WTC11 (cell line): ENCODE data around the gene MAPK8IP1. TPM values are rescaled to one million over a fixed set of nuclear protein-coding genes. Genes with fewer than 3 reads are reported as not detected.

ENCODE experiments used
- ATAC-seq: fragments of 200-7000 bp; cut with Tn5 transposase; 2 replicates; pipeline ENCODE4 v1.10.0; 2021; ENCODE audit warnings: mild to moderate bottlenecking, moderate library complexity
- CTCF ChIA-PET: fragments of 300-600 bp; sonication (Branson Sonifier 250); formaldehyde crosslinking; loops from one replicate; lab custom pipeline; 2021; ENCODE audit warnings: antibody characterized with exemption; lab: Charles Lee
- POLR2A ChIA-PET: fragments of 350-600 bp; sonication (Branson Sonifier 250); formaldehyde crosslinking; loops from one replicate; lab custom pipeline; 2021; ENCODE audit warnings: antibody characterized with exemption; lab: Charles Lee
- DNase-seq: peaks from one replicate; pipeline ENCODE4 v3.0.0; 2021; ENCODE audit warnings: low spot score
- H3K27ac Mint-ChIP-seq: 2 replicates; pipeline ENCODE4 v1.8.0; 2021; ENCODE audit warnings: mixed read lengths
- H3K27me3 Mint-ChIP-seq: 2 replicates; pipeline ENCODE4 v1.8.0; 2021; ENCODE audit warnings: low read depth, mild to moderate bottlenecking, moderate library complexity, mixed read lengths
- H3K36me3 Mint-ChIP-seq: 2 replicates; pipeline ENCODE4 v1.8.0; 2021; ENCODE audit warnings: mixed read lengths
- H3K4me1 Mint-ChIP-seq: 2 replicates; pipeline ENCODE4 v1.8.0; 2022; ENCODE audit warnings: mixed read lengths
- H3K4me3 Mint-ChIP-seq: 2 replicates; pipeline ENCODE4 v1.8.0; 2021; ENCODE audit warnings: mild to moderate bottlenecking, moderate library complexity, mixed read lengths
- H3K9me3 Mint-ChIP-seq: 2 replicates; pipeline ENCODE4 v1.8.0; 2021; ENCODE audit warnings: mixed read lengths
- ARID4B ChIP-seq: sonication (generic); formaldehyde crosslinking; IDR thresholded peaks from 2 replicates; pipeline ENCODE4 v1.8.0; 2023; ENCODE audit warnings: missing genetic modification reagents, mild to moderate bottlenecking, borderline replicate concordance
- ATF3 ChIP-seq: sonication (generic); formaldehyde crosslinking; conservative IDR thresholded peaks from 2 replicates; pipeline ENCODE4 v1.8.1; 2022; ENCODE audit warnings: mild to moderate bottlenecking, missing genetic modification reagents
- E2F4 ChIP-seq: sonication (generic); formaldehyde crosslinking; IDR thresholded peaks from 2 replicates; pipeline ENCODE4 v1.8.1; 2022; ENCODE audit warnings: low read depth, mild to moderate bottlenecking, moderate library complexity, missing genetic modification reagents, borderline replicate concordance
- ESRRA ChIP-seq: sonication (generic); formaldehyde crosslinking; IDR thresholded peaks from 2 replicates; pipeline ENCODE4 v1.8.1; 2022; ENCODE audit warnings: mild to moderate bottlenecking, missing genetic modification reagents, borderline replicate concordance
- GRHL2 ChIP-seq: fragments of 250-450 bp; sonication (Bioruptor Pico); IDR thresholded peaks from 2 replicates; pipeline ENCODE4 v1.8.0; 2022; ENCODE audit warnings: mild to moderate bottlenecking, moderate library complexity; ENCODE audit not compliant: insufficient replicate concordance, severe bottlenecking
- HMGXB4 ChIP-seq: sonication (generic); formaldehyde crosslinking; IDR thresholded peaks from 2 replicates; pipeline ENCODE4 v1.8.1; 2023; ENCODE audit warnings: mild to moderate bottlenecking, moderate library complexity, missing genetic modification reagents
- NFATC4 ChIP-seq: fragments of 250-450 bp; sonication (Bioruptor Pico); IDR thresholded peaks from 2 replicates; pipeline ENCODE4 v1.9.0; 2021; ENCODE audit warnings: mild to moderate bottlenecking
- NR1H2 ChIP-seq: sonication (generic); formaldehyde crosslinking; IDR thresholded peaks from 2 replicates; pipeline ENCODE4 v1.9.0; 2021; ENCODE audit warnings: mild to moderate bottlenecking, moderate library complexity, missing genetic modification reagents
- STAT6 ChIP-seq: sonication (generic); formaldehyde crosslinking; conservative IDR thresholded peaks from 2 replicates; pipeline ENCODE4 v1.8.1; 2023; ENCODE audit warnings: mild to moderate bottlenecking, low read depth, missing genetic modification reagents, moderate library complexity
- TEAD1 ChIP-seq: sonication (generic); formaldehyde crosslinking; IDR thresholded peaks from 2 replicates; pipeline ENCODE4 v1.8.0; 2022; ENCODE audit warnings: mild to moderate bottlenecking, missing genetic modification reagents
- TEAD4 ChIP-seq: sonication (generic); formaldehyde crosslinking; IDR thresholded peaks from 2 replicates; pipeline ENCODE4 v1.8.0; 2022; ENCODE audit warnings: mild to moderate bottlenecking, missing genetic modification reagents
- ZMAT4 ChIP-seq: fragments of 250-450 bp; sonication (Bioruptor Pico); IDR thresholded peaks from 2 replicates; pipeline ENCODE4 v1.9.0; 2021; ENCODE audit warnings: mild to moderate bottlenecking
- ZSCAN18 ChIP-seq: fragments of 250-450 bp; sonication (Bioruptor Pico); IDR thresholded peaks from 2 replicates; pipeline ENCODE4 v2.1.2; 2022; ENCODE audit warnings: mild to moderate bottlenecking, moderate library complexity
- total RNA-seq: library from RNA; stranded (reverse); gene quantifications from 3 replicates; pipeline ENCODE4 v1.2.3, GENCODE V29; 2021

Gene MAPK8IP1
- total RNA-seq, 1 experiment from 2014 or later = 34.1 TPM

GRCh38 chr11:45906965-45907611 is 21.6 kb downstream of the MAPK8IP1 start, which contains the start of gene FREY1:
Gene FREY1 (minus strand): TSS chr11:45907271. CDS start chr11:45907245, 26 bp downstream.
- Mint-ChIP-seq H3K27ac (peak within 1 kb of the TSS; percentile 67), H3K4me1 (no peaks in the 10 kb centered on the region; the same call in 1 of the 2 replicates), H3K9me3 (no peaks in the 10 kb centered on the region), H3K36me3 (0 out of 2 replicates have a peak, but pooled peaks cover 3% of the 10 kb centered on the region), H3K4me3 (no peak within 1 kb of the TSS), H3K27me3 (no peaks in the 10 kb centered on the region)
- POLR2A ChIA-PET = interaction anchor here (0.7 to 1.0 kb wide), 2 partner anchors 16 to 42 kb away, joined by 3 to 4 read pairs; no protein-coding TSS in a partner anchor
- ATAC-seq (no peak), DNase-seq (no peak)
- TF ChIP-seq TEAD1 (no peak), HMGXB4 (CRISPR knock-in tag) (no peak), ZSCAN18 (CRISPR knock-in tag) (no peak), ATF3 (CRISPR knock-in tag) (no peak)
- CTCF ChIA-PET = no interaction called here

- CTCF ChIA-PET = interaction anchor here (1.4 to 2.0 kb wide), 2 partner anchors 27 to 35 kb away, joined by 4 to 5 read pairs; no protein-coding TSS in a partner anchor
- H3K4me1 Mint-ChIP-seq = no peaks in the 10 kb centered on the region; the same call in 1 of the 2 replicates
- no peaks in the 10 kb centered on the region for H3K27me3 Mint-ChIP-seq
- no peak for ATAC-seq
- TF ChIP-seq NR1H2 (no peak), TEAD1 (no peak), GRHL2 (no peak), ARID4B (CRISPR knock-in tag) (no peak), NFATC4 (CRISPR knock-in tag) (no peak), ATF3 (CRISPR knock-in tag) (no peak), ZMAT4 (CRISPR knock-in tag) (no peak), TEAD4 (CRISPR knock-in tag) (no peak), STAT6 (CRISPR knock-in tag) (no peak), E2F4 (CRISPR knock-in tag) (no peak), ESRRA (CRISPR knock-in tag) (no peak)
- TF ChIP-seq, all 79 proteins: peak for 0
- H3K27ac Mint-ChIP-seq = peak overlapping the region; percentile 85
- H3K36me3 Mint-ChIP-seq = 0 out of 2 replicates have a peak, but pooled peaks cover 3% of the 10 kb centered on the region
- H3K9me3 Mint-ChIP-seq = no peaks in the 10 kb centered on the region
- POLR2A ChIA-PET = interaction anchor here (0.7 to 1.0 kb wide), 2 partner anchors 15 to 42 kb away, joined by 3 to 4 read pairs; no protein-coding TSS in a partner anchor
- H3K4me3 Mint-ChIP-seq = no peak overlapping the region
- DNase-seq = no peak
Measured at GRCh38 chr11:45907911-45908370, 22.5 kb downstream of the MAPK8IP1 start.
